B cell (primary cell): ENCODE data around the gene CHST3. TPM values are rescaled to one million over a fixed set of nuclear protein-coding genes. Genes with fewer than 3 reads are reported as not detected.

Experiments used
- ATAC-seq: fragments of 200-7000 bp; cut with Tn5 transposase; one replicate; pipeline ENCODE4 v1.10.0; 2021; ENCODE audit warnings: low read depth, mild to moderate bottlenecking, moderate number of reproducible peaks, moderate library complexity
- CTCF ChIA-PET: fragments of 350-600 bp; sonication (Branson Sonifier 250); formaldehyde crosslinking; loops from one replicate; lab custom pipeline; 2021; ENCODE audit warnings: antibody characterized with exemption, inconsistent platforms; lab: Charles Lee
- POLR2A ChIA-PET: fragments of 350-600 bp; sonication (Branson Sonifier 250); formaldehyde crosslinking; loops from one replicate; lab custom pipeline; 2021; ENCODE audit warnings: antibody characterized with exemption; lab: Charles Lee
- DNase-seq: peaks from one replicate; pipeline ENCODE4 v3.0.0; 2013
- H2AFZ ChIP-seq: 2 replicates; pipeline ENCODE4 v1.6.1; 2012; ENCODE audit warnings: mild to moderate bottlenecking, low read depth, low read length; ENCODE audit not compliant: insufficient read depth, poor library complexity, severe bottlenecking
- H3K27ac ChIP-seq, 2 donors: 1 replicate in 1 of 2; 2 replicates in 1 of 2; pipeline ENCODE4 v1.5.1; 2012 to 2013; ENCODE audit warnings: low read length in 2 of 2, mild to moderate bottlenecking in 2 of 2, moderate library complexity in 1 of 2
- H3K27me3 ChIP-seq, 4 experiments: fragments of 200-600 bp in 1 of 4; sonication (generic) in 1 of 4; replicated peaks in 1 of 4; 1 replicate in 2 of 4; 2 replicates in 2 of 4; pipeline versions ENCODE4 v1.6.1 to v1.7.0; 2013 to 2016; ENCODE audit warnings: low read length in 3 of 4, mild to moderate bottlenecking in 2 of 4, mixed read lengths in 1 of 4, moderate library complexity in 1 of 4; ENCODE audit not compliant: insufficient read depth in 4 of 4, control insufficient read depth in 3 of 4; ENCODE audit errors: control extremely low read depth in 1 of 4
- H3K36me3 ChIP-seq, 2 experiments: replicated peaks in 1 of 2; 1 replicate in 1 of 2; 2 replicates in 1 of 2; pipeline versions ENCODE4 v1.6.1 to v1.7.1; 2013; ENCODE audit warnings: low read length in 1 of 2; ENCODE audit not compliant: insufficient read depth in 2 of 2, control insufficient read depth in 1 of 2; ENCODE audit errors: control extremely low read depth in 1 of 2, extremely low read depth in 1 of 2
- H3K4me1 ChIP-seq, 2 donors: fragments of 200-600 bp in 1 of 2; sonication (generic) in 1 of 2; 1 replicate in 1 of 2; 2 replicates in 1 of 2; pipeline versions ENCODE4 v1.5.1 to v1.6.1; 2013 to 2017; ENCODE audit warnings: low read length in 2 of 2; ENCODE audit not compliant: control insufficient read depth in 2 of 2, insufficient read depth in 2 of 2
- H3K4me2 ChIP-seq: replicated peaks from 2 replicates; pipeline ENCODE3; 2012; ENCODE audit warnings: mild to moderate bottlenecking, low read depth, low read length; ENCODE audit not compliant: poor library complexity, severe bottlenecking
- H3K4me3 ChIP-seq, 5 experiments: fragments of 200-600 bp in 1 of 5; sonication (generic) in 1 of 5; 1 replicate in 3 of 5; 2 replicates in 2 of 5; pipeline versions ENCODE4 v1.5.1 to v1.7.0; 2011 to 2016; ENCODE audit warnings: low read length in 4 of 5, mild to moderate bottlenecking in 4 of 5, low read depth in 2 of 5, control low read depth in 1 of 5, moderate library complexity in 1 of 5; ENCODE audit not compliant: insufficient read depth in 1 of 5; ENCODE audit errors: control extremely low read depth in 1 of 5, extremely low read depth in 1 of 5
- H3K79me2 ChIP-seq: fragments of 200-600 bp; sonication (generic); one replicate; pipeline ENCODE4 v1.6.0; 2016; ENCODE audit warnings: low read length; ENCODE audit not compliant: control insufficient read depth, insufficient read depth
- H3K9ac ChIP-seq: fragments of 200-600 bp; sonication (generic); 2 replicates; pipeline ENCODE4 v1.6.1; 2017; ENCODE audit warnings: mild to moderate bottlenecking, low read length, moderate library complexity
- H3K9me3 ChIP-seq, 3 donors: one replicate each; pipeline versions ENCODE4 v1.6.1 to v1.7.1; 2013; ENCODE audit warnings: low read length in 2 of 3; ENCODE audit not compliant: control insufficient read depth in 2 of 3, insufficient read depth in 1 of 3; ENCODE audit errors: control extremely low read depth in 1 of 3
- H4K20me1 ChIP-seq: 2 replicates; pipeline ENCODE4 v1.6.0; 2012; ENCODE audit warnings: mild to moderate bottlenecking, low read length; ENCODE audit not compliant: insufficient read depth, control insufficient read depth, poor library complexity, severe bottlenecking
- H3K27ac Mint-ChIP-seq: one replicate; pipeline ENCODE4 v1.8.0; 2021; ENCODE audit warnings: mixed read lengths
- H3K27me3 Mint-ChIP-seq: one replicate; pipeline ENCODE4 v1.8.0; 2021; ENCODE audit warnings: mixed read lengths
- H3K4me1 Mint-ChIP-seq: one replicate; pipeline ENCODE4 v1.8.0; 2021; ENCODE audit warnings: mixed read lengths
- H3K4me3 Mint-ChIP-seq: one replicate; pipeline ENCODE4 v1.8.0; 2021; ENCODE audit warnings: mixed read lengths
- H3K9me3 Mint-ChIP-seq: one replicate; pipeline ENCODE4 v1.8.0; 2022; ENCODE audit warnings: mixed read lengths; ENCODE audit not compliant: insufficient read depth
- EZH2 ChIP-seq: IDR thresholded peaks from 2 replicates; pipeline ENCODE4 v1.6.1; 2012; ENCODE audit warnings: borderline replicate concordance, low read depth, mild to moderate bottlenecking, moderate library complexity, low read length; ENCODE audit not compliant: insufficient read depth, poor library complexity, severe bottlenecking
- WGBS: methylation state at CpG from one replicate; pipeline ENCODE4 v1.1.5; 2013; ENCODE audit warnings: missing lambda C conversion rate; ENCODE audit not compliant: insufficient coverage; 5-methylcytosine and 5-hydroxymethylcytosine counted together
- intact Hi-C: fragments of 100-400 bp; cut with micrococcal nuclease; formaldehyde crosslinking; loops from one replicate; pipeline ENCODE4 v1.10.0; 2022
- polyA plus RNA-seq: library from polyadenylated mRNA; depleted of rRNA; stranded (reverse); fragments of >200 nt; gene quantifications from 2 replicates; pipeline ENCODE4 v1.2.3, GENCODE V29; 2012
- total RNA-seq, 2 donors: library from RNA; stranded (reverse); fragments of 120-200 nt in 1 of 2; gene quantifications; 1 replicate in 1 of 2; 2 replicates in 1 of 2; pipeline versions ENCODE4 v1.2.3 to v1.2.4, GENCODE V29; 2013 to 2022
- TF ChIP-seq, protein P1 (sequence below): fragments of 200-600 bp; IDR thresholded peaks from one replicate; pipeline ENCODE4 v1.8.0; 2022; ENCODE audit warnings: antibody characterized with exemption, mild to moderate bottlenecking

Gene CHST3
- total and polyA plus RNA-seq, 2 donors (not counting 1 experiment from before 2014, with no cell fraction given), result 0.01 TPM; not detected in 1

- ChIA-PET POLR2A (no interaction called here), CTCF (no interaction called here)
- Mint-ChIP-seq H3K27me3 (no peaks in the 10 kb centered on the region), H3K4me1 (no peaks in the 10 kb centered on the region), H3K27ac (no peak overlapping the region), H3K4me3 (no peak overlapping the region), H3K9me3 (no peaks in the 10 kb centered on the region)
- no peak for DNase-seq
- Histone ChIP-seq H3K27me3 (peaks cover 0 to 5% (median 2%) of the 10 kb centered on the region in 4 experiments), H3K79me2 (no peaks in the 10 kb centered on the region), H3K9ac (no peak overlapping the region), H3K27ac (no peak overlapping the region), H3K36me3 (no peaks in the 10 kb centered on the region), H3K4me2 (no peak overlapping the region), H3K9me3 (peaks cover 0 to 3% (median 0%) of the 10 kb centered on the region in 3 donors), H3K4me3 (no peak overlapping the region), H2AFZ (no peak overlapping the region), H4K20me1 (no peaks in the 10 kb centered on the region), H3K4me1 (no peaks in the 10 kb centered on the region)
- intact Hi-C loops, result no loop called here
- WGBS, result 78% methylated on average over 12 of the region's 14 CpGs
- no peak for ATAC-seq
- TF ChIP-seq, protein P1, sequence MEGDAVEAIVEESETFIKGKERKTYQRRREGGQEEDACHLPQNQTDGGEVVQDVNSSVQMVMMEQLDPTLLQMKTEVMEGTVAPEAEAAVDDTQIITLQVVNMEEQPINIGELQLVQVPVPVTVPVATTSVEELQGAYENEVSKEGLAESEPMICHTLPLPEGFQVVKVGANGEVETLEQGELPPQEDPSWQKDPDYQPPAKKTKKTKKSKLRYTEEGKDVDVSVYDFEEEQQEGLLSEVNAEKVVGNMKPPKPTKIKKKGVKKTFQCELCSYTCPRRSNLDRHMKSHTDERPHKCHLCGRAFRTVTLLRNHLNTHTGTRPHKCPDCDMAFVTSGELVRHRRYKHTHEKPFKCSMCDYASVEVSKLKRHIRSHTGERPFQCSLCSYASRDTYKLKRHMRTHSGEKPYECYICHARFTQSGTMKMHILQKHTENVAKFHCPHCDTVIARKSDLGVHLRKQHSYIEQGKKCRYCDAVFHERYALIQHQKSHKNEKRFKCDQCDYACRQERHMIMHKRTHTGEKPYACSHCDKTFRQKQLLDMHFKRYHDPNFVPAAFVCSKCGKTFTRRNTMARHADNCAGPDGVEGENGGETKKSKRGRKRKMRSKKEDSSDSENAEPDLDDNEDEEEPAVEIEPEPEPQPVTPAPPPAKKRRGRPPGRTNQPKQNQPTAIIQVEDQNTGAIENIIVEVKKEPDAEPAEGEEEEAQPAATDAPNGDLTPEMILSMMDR, result no peak
- TF ChIP-seq EZH2, result no peak
Measured at GRCh38 chr10:71972746-71973695, 8.8 kb downstream of the CHST3 start.
